Measurements from ENCODE around the gene PTPN21. TPM values are rescaled to one million over a fixed set of nuclear protein-coding genes. Genes with fewer than 3 reads are reported as not detected.
A peak's percentile ranks its signal among the peaks of the same experiment; 100 is the strongest.

PTPN21 gene
- total and polyA plus RNA-seq, 2 of the 13 experiments (the other 11 are each of a cell fraction or from before 2014, with no cell fraction given), result 2.0 to 3.7 TPM

- TF ChIP-seq EP300 (IDR thresholded peaks at IDR 0.05; ENCODE audit: low read depth in 2 of 2, low read length in 2 of 2) (no peak), EP300 (CRISPR knock-in tag; IDR thresholded peaks at IDR 0.05; ENCODE audit: borderline replicate concordance) (peak; percentile 24; the same call in 1 of the 2 replicates), NONO (IDR thresholded peaks at IDR 0.05) (no peak), NONO (CRISPR knock-in tag; conservative IDR thresholded peaks at IDR 0.05) (peak; percentile 99), ZNF557 (CRISPR knock-in tag; IDR thresholded peaks at IDR 0.05) (no peak), SRY (CRISPR knock-in tag; IDR thresholded peaks at IDR 0.05) (peak; percentile 93), JUN (CRISPR knock-in tag; IDR thresholded peaks at IDR 0.05) (peak; percentile 60; the same call in 1 of the 2 replicates), ZFAT (CRISPR knock-in tag; conservative IDR thresholded peaks at IDR 0.05) (peak; percentile 73; the same call in 1 of the 2 replicates), RBM39 (IDR thresholded peaks at IDR 0.05; ENCODE audit: low read depth, low read length, poor library complexity, severe bottlenecking) (no peak), ATAD3A (CRISPR knock-in tag; IDR thresholded peaks at IDR 0.05) (no peak), FOXK2 (IDR thresholded peaks at IDR 0.05) (no peak), CREB3 (CRISPR knock-in tag; IDR thresholded peaks at IDR 0.05) (0 out of 2 replicates have a peak, but pooled peaks have one; percentile 31), ZBTB49 (CRISPR knock-in tag; IDR thresholded peaks at IDR 0.05; ENCODE audit: borderline replicate concordance) (no peak), ZNF44 (CRISPR knock-in tag; IDR thresholded peaks at IDR 0.05) (peak; percentile 81; the same call in 1 of the 2 replicates), ZNF660 (CRISPR knock-in tag; IDR thresholded peaks at IDR 0.05; ENCODE audit: borderline replicate concordance, low read depth) (0 out of 2 replicates have a peak, but pooled peaks have one; percentile 90), FOSL2 (CRISPR knock-in tag; IDR thresholded peaks at IDR 0.05) (peak; percentile 6; the same call in 1 of the 2 replicates), HIVEP1 (CRISPR knock-in tag; IDR thresholded peaks at IDR 0.05) (peak; percentile 39; the same call in 1 of the 2 replicates), FLYWCH1 (CRISPR knock-in tag; IDR thresholded peaks at IDR 0.05) (no peak), PITX1 (CRISPR knock-in tag; IDR thresholded peaks at IDR 0.05) (no peak), ONECUT2 (CRISPR knock-in tag; IDR thresholded peaks at IDR 0.05) (no peak; the same call in 1 of the 2 replicates), AHR (CRISPR knock-in tag; IDR thresholded peaks at IDR 0.05) (no peak), ZNF33A (CRISPR knock-in tag; IDR thresholded peaks at IDR 0.05; ENCODE audit: borderline replicate concordance) (peak; percentile 68; the same call in 1 of the 2 replicates), ZNF317 (CRISPR knock-in tag; IDR thresholded peaks at IDR 0.05) (no peak; the same call in none of the 2 replicates), SRSF9 (IDR thresholded peaks at IDR 0.05; ENCODE audit: borderline replicate concordance, insufficient read depth, low read depth, low read length, poor library complexity, severe bottlenecking) (no peak), FOXA1 (IDR thresholded peaks at IDR 0.05) (no peak), FOXA1 (CRISPR knock-in tag; IDR thresholded peaks at IDR 0.05) (no peak), ADNP (CRISPR knock-in tag; IDR thresholded peaks at IDR 0.05) (no peak), MTA3 (CRISPR knock-in tag; IDR thresholded peaks at IDR 0.05) (no peak), HOXA5 (CRISPR knock-in tag; IDR thresholded peaks at IDR 0.05) (peak; percentile 57; the same call in 1 of the 2 replicates), ZNF274 (CRISPR knock-in tag; IDR thresholded peaks at IDR 0.05) (peak; percentile 77)
These were observed 8.3 kb upstream of the PTPN21 start, which contains the start of gene ZC3H14 (continued) for GRCh38 chr14:88562831-88563686.
